ENCODE data around the gene CYTL1. TPM values are rescaled to one million over a fixed set of nuclear protein-coding genes. Genes with fewer than 3 reads are reported as not detected.
"Not testable (repeated sequence)": the region's sequence is repeated elsewhere in the genome, so short reads cannot be mapped to it uniquely, and the experiment has no call there.

Gene CYTL1
- total RNA-seq, 3 donors from 2014 or later: 0.44 to 1.9 (median 0.66) TPM

DNA sequence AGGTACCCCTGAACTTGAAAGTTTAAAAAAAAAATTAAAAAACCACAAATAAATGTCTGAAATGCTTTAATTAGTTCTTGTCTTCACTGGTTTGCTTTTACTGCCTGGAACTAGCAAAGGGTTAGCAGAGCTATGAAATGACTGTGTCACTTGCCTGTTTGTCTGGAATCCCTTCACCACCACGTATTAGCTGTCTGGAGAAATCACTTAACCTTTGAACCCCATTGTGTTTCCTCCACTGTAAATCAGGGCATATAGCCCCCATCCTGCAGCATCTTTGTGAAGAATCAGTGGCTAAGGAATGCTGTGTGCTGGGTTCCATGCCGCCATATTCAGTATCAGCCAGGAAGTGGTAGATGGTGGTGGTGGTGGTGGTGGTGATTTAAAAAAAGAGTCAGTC is 6.3 kb downstream of the CYTL1 start:
- Histone ChIP-seq H3K9me3 (no peaks in the 10 kb centered on the region), H3K27ac (no peak overlapping the region), H3K4me3 (no peak overlapping the region), H3K4me1 (no peaks in the 10 kb centered on the region), H3K36me3 (no peaks in the 10 kb centered on the region), H3K27me3 (peaks cover 0 to 9% of the 10 kb centered on the region in 2 donors)
- TF ChIP-seq POLR2A (IDR thresholded peaks at IDR 0.05) (no peak), POLR2AphosphoS5 (IDR thresholded peaks at IDR 0.05) (no peak), CTCF (IDR thresholded peaks at IDR 0.05) (no peak)
- intact Hi-C loops (cut with DNase I; ENCODE audit: low total_unique reads): no loop called here
- no peak for DNase-seq (ENCODE audit: low spot score in 2 of 2)

DNA sequence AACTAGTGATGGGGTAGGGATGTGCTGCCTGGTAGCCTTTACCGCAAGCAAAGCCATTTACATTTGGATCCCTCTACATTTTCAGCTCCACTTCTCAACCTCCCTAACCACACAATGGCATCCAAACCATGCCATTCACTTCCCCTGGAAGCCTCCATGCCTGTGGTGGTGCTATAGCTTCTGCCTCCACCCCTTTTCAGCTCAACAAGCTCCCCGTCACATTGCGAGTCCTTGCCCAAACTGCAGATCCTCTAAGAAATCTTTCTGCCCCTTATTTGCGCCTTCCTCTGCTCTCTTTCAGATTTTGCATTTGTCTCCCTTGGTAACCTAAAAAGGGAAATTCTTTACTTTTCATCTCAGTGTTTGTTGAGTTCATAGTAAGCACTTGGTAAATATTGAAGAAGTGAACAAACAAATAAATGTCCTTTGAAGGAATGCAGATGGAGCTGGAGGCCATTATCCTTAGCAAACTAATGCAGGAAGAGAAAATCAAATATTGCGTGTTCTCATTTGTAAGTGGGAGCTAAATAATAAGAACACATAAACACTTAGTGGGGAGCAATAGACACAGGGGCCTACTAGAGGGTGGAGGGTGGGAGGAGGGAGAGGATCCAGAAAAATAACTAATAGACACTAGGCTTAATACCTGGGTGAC is 6.9 kb downstream of the CYTL1 start:
- H3K36me3 ChIP-seq: no peaks in the 10 kb centered on the region
- no peaks in the 10 kb centered on the region for H3K4me1 ChIP-seq
- H3K27ac ChIP-seq: no peak overlapping the region
- no peaks in the 10 kb centered on the region for H3K9me3 ChIP-seq
- intact Hi-C loops (cut with DNase I; ENCODE audit: low total_unique reads): no loop called here
- TF ChIP-seq POLR2AphosphoS5 (IDR thresholded peaks at IDR 0.05): no peak
- no peak for TF ChIP-seq POLR2A (IDR thresholded peaks at IDR 0.05)
- TF ChIP-seq CTCF (IDR thresholded peaks at IDR 0.05): no peak
- peaks cover 0 to 9% of the 10 kb centered on the region in 2 donors for H3K27me3 ChIP-seq
- no peak overlapping the region for H3K4me3 ChIP-seq
- no peak for DNase-seq (ENCODE audit: low spot score in 2 of 2)

- Histone ChIP-seq H3K9me3 (no peaks in the 10 kb centered on the region), H3K27ac (no peak overlapping the region), H3K4me3 (no peak overlapping the region), H3K27me3 (peaks cover 0 to 3% of the 10 kb centered on the region in 2 donors), H3K36me3 (no peaks in the 10 kb centered on the region), H3K4me1 (no peaks in the 10 kb centered on the region)
- intact Hi-C loops (cut with DNase I; ENCODE audit: low total_unique reads): no loop called here
- no peak for DNase-seq (ENCODE audit: low spot score in 2 of 2)
- TF ChIP-seq POLR2A (IDR thresholded peaks at IDR 0.05): no peak
- TF ChIP-seq CTCF (IDR thresholded peaks at IDR 0.05): no peak
- no peak for TF ChIP-seq POLR2AphosphoS5 (IDR thresholded peaks at IDR 0.05)
Measured at GRCh38 chr4:5010984-5011383, 8.3 kb downstream of the CYTL1 start.

DNA sequence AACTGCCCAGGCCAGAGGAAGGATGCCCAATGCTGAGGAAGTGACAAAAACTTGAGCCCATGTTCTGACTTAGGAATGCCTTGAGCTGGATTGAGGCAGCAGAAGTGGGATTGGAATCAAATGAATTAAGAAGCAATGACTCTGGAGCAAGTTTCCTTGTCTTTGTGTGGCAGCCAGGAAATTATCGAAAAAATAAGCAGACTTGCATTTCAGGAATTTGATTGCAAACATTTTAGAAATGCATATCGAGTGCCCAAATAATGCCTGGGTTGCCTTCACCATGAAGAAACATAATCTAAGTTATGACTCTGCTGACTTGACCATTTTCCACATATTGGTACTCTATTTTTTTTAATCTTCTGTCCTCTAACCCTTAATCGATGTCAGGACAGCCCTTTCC is 9.5 kb downstream of the CYTL1 start:
- TF ChIP-seq POLR2A (IDR thresholded peaks at IDR 0.05): no peak
- no peak for TF ChIP-seq POLR2AphosphoS5 (IDR thresholded peaks at IDR 0.05)
- TF ChIP-seq CTCF (IDR thresholded peaks at IDR 0.05): no peak
- H3K27ac ChIP-seq: no peak overlapping the region
- H3K4me3 ChIP-seq: no peak overlapping the region
- intact Hi-C loops (cut with DNase I; ENCODE audit: low total_unique reads): no loop called here
- H3K9me3 ChIP-seq: no peaks in the 10 kb centered on the region
- DNase-seq (ENCODE audit: low spot score in 2 of 2): no peak
- no peaks in the 10 kb centered on the region for H3K36me3 ChIP-seq
- peaks cover 0 to 6% of the 10 kb centered on the region in 2 donors for H3K27me3 ChIP-seq
- no peaks in the 10 kb centered on the region for H3K4me1 ChIP-seq

- peaks cover 0 to 12% of the 10 kb centered on the region in 2 donors for H3K27me3 ChIP-seq
- H3K4me1 ChIP-seq; H3K36me3 ChIP-seq; intact Hi-C loops (cut with DNase I; ENCODE audit: low total_unique reads); H3K27ac ChIP-seq; DNase-seq (ENCODE audit: low spot score in 2 of 2); H3K9me3 ChIP-seq; H3K4me3 ChIP-seq: not testable (repeated sequence)
Measured at GRCh38 chr4:5006932-5007331, 12.3 kb downstream of the CYTL1 start.

Data from breast epithelium (tissue), 4 donors.